Ureter (tissue), 1 donor: Measurements from ENCODE around the gene SYNE2. TPM values are rescaled to one million over a fixed set of nuclear protein-coding genes. Genes with fewer than 3 reads are reported as not detected.
"Not testable (repeated sequence)": the region's sequence is repeated elsewhere in the genome, so short reads cannot be mapped to it uniquely, and the experiment has no call there.

Source experiments
- DNase-seq: peaks from one replicate; pipeline ENCODE4 v3.0.0-alpha.2; 2020; ENCODE audit warnings: low spot score
- total RNA-seq: library from RNA; stranded (reverse); gene quantifications from one replicate; pipeline ENCODE4 v1.2.4, GENCODE V29; 2023
- donor health status: DM: yes; HTN: yes; CAD: no.

Gene SYNE2
- total RNA-seq, 1 donor from 2014 or later = 113 TPM

GRCh38 chr14:64081174-64081746 is 228.5 kb downstream of the SYNE2 start:
- DNase-seq = no peak

GRCh38 chr14:64082837-64083236 is 230.0 kb downstream of the SYNE2 start:
- no peak for DNase-seq

- no peak for DNase-seq
Observed at GRCh38 chr14:64088647-64088964, 235.8 kb downstream of the SYNE2 start.

- no peak for DNase-seq
Observed at GRCh38 chr14:64089920-64090319, 237.1 kb downstream of the SYNE2 start.

DNA sequence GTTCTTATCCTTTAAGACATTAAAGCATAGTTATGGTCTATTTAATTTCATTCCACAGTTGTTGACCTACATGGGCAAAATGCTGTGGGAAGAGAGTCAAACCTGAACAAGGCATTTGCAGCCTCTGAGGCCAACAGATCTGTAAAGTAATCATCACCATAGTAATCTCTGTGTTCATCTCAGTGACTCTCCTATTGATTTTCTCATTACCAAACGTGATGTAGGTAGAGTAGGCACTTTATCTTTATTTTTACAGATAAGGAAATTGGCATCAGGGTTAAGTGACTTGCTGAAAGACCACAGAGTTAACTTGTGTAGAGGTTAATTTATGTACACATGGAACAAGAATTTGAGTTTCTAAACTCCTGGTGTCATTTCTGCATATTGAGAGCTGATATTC is 238.4 kb downstream of the SYNE2 start:
- DNase-seq = no peak

DNA sequence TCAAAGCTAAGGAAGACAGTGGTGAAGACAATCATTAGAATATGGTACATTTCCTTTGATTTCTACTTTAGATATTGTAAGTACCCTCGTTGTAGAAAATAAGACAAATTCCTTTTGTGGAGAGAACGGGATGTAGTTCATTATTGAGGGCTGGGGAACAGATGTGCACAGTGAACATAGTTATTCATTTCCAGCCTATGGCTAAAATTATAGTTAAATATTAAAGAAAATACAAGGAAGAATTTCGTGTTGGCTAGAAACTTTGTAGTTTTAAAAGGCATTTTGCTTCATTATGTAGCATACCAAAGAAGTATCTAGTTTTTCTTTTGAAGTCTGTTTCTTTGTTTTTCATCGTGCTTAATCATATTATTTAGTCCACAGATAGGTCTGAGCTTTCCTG is 239.5 kb downstream of the SYNE2 start:
- DNase-seq = no peak

GRCh38 chr14:64092940-64093339 is 240.1 kb downstream of the SYNE2 start:
- DNase-seq = no peak

GRCh38 chr14:64095620-64096019 is 242.8 kb downstream of the SYNE2 start:
- DNase-seq = no peak

DNA sequence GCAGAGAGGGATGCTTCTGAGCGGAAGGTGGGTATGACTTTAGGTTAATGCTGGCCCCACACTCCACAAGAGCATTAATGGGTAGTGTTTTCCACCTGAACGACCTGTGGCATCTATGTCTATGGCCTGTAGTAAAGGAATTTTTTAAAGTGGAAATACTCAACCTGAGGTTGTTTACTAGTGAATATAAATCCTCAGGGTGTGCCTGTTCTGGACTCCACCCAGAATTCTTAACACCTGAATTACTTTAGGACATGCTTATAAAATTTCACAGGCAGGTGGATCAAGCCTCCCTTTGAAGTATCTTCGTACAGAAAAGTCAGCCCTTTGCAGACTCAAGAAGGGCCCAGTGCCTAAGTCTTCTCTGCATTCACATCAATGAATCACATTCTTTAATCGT is 245.3 kb downstream of the SYNE2 start:
- no peak for DNase-seq

GRCh38 chr14:64107438-64107837 is 254.6 kb downstream of the SYNE2 start:
- DNase-seq = no peak

- no peak for DNase-seq
Observed at GRCh38 chr14:64109819-64110554, 257.2 kb downstream of the SYNE2 start.

DNA sequence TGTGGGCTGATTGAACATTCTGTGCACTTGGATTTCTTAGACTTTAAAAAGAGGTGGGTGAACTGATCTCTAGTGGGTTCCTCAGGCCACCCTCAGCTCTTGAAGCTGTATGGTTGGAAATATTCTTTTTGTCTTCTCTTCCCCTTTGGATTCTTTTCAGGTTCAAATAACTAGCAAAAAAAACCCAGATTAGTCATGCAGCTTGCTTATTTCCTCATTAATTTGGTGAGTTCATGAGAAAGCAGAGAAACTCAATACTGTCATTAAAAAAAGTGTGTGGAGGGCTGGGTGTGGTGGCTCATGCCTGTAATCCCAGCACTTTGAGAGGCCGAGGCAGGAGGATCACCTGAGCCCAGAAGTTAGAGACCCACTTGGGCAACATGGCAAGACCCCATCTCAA is 258.0 kb downstream of the SYNE2 start:
- no peak for DNase-seq

DNA sequence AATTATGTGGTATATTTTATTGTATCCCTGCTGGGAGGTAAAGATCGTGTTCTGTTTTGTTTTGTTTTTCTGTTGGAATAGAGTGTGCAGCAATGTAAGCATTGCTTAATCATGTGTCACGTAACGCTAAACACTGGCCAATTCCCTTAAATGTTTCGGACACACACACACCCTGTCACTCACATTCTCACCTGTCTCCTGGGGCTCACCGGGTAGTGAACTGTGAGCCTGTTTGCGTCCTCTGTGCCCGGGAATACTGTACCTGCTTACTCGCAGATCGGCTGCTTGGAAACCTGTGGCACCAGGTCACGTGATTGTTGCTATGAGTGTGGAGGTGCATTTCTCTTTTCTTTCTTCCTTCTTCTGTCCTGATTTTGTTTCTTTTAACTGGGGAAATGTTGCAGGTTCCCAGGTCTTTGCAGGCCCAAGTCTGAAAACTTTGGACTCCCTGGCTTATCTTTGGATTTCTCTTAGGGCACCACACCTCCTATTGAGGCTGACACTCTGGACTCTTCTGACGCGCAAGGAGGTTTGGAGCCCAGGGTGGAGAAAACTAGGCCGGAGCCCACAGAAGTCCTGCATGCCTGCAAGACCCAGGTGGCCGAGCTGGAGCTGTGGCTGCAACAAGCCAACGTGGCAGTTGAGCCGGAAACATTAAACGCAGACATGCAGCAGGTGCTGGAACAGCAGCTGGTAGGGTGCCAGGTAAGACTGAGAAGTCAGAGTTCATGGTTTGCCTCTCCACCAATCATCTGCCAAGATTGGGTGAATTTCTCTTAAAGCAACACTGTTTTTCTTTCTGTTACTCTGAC is 260.3 kb downstream of the SYNE2 start:
- DNase-seq = no peak

DNA sequence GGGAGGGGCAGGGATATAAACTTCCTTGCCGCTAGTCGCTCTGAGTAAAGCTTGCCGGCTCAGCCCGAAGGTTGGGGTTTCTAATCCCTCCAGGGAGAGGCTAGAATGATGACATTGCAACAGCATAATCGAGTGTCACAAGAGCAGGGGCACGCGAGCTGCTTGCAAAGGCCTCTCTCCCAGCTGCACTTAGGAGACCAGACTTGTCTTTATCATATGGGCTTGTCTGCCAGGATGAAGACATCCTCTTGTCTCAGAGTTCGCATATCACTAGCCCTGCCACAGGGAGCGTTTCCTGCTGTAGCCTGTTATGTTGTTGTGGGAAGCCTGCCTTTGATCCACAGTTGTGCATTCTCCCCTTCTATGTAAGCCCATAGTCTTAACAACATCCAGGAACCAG is 261.4 kb downstream of the SYNE2 start:
- no peak for DNase-seq

- DNase-seq = no peak
Observed at GRCh38 chr14:64114796-64115195, 262.0 kb downstream of the SYNE2 start.

DNA sequence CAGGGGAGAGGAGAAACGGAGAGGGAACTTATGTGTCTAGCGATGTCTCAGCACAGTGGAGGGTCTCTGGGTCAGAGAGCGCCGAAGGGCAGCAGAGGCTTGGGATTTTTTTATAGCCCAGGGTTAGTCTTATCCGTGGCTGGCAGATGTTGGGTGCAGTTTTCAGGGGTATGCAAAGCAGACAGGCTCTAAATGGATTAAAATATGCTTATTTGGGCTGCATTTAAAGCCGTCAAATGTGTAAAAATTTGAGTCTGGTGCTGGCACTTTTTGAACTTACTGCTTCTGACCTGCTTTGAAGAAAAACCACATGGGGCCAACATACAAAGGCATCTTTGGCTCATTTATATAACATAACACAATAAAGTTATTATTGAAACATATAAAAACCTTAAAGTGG is 262.6 kb downstream of the SYNE2 start:
- no peak for DNase-seq

DNA sequence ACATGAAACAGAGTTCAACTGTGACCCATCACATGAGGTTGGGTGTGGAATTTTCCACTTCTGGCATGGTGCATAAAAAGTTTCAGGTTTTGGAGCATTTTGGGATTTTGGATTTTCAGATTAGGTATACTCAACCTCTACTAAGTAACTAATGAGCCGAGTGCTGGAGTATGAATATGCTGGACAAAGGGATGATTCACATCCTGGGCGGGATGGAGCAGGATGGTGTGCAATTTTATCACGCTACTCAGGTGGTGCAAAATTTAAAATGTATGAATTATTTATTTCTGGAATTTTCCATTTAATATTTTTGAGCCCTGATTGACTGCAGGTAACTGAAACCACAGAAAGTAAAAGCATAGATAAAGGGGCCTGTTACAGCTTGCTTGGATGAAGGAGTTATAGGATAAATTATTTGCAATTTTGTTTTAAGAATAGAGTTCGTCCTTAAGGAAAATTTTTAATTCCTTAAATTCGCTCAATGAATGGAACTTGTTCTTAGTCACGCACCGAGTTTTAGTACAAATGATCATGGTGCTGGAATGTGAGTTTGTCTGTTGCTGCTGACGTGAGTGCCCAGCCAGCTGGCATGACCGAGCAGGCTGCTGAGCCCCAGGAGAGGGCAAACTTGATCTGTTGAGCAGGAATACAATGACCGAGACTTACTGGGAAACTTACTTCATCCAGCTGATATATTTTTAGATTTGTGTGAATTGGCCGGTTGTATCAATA is 265.0 kb downstream of the SYNE2 start:
- DNase-seq = peak; percentile 48

GRCh38 chr14:64118403-64118742 is 265.6 kb downstream of the SYNE2 start:
- DNase-seq = not testable (repeated sequence)

GRCh38 chr14:64118892-64119291 is 266.1 kb downstream of the SYNE2 start:
- no peak for DNase-seq

- no peak for DNase-seq
Observed at GRCh38 chr14:64119500-64119899, 266.7 kb downstream of the SYNE2 start.

GRCh38 chr14:64119980-64120379 is 267.2 kb downstream of the SYNE2 start:
- DNase-seq = no peak

- no peak for DNase-seq
Observed at GRCh38 chr14:64123241-64123822, 270.5 kb downstream of the SYNE2 start.
